ENCODE data around the gene OR1F1.

DNA sequence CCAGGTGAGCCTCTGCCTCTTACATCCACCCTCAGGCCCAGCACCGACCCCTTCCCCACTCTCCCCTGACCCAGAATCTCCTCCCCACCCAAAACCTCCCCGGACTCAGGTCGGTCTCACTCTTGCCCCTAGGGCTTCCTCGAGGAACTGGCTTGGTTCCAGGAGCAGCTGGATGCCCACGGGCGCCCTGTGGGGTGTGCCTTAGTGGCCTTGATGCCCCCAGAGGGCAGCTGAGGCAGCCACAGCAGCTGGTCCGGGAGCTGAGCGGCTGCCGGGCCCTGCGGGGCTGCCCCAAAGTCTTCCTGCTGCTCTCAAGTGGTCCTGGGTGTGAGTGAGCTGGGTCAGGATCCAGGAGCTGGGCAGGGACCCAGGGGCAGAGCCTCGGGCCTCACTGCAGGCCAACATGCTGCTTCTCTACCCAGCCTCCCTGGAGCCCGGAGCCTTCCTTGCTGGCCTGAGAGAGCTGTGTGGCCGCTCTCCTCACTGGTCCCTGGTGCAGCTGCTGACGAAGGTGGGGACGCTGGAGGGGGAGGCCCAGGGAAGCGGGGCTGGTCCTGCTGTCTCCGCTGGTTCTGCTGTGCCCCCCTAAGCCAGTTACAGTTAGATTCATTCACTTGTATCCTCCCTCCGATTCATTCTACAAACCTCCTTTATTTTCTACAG is 43.6 kb upstream of the OR1F1 start:
- TF ChIP-seq, protein P1, sequence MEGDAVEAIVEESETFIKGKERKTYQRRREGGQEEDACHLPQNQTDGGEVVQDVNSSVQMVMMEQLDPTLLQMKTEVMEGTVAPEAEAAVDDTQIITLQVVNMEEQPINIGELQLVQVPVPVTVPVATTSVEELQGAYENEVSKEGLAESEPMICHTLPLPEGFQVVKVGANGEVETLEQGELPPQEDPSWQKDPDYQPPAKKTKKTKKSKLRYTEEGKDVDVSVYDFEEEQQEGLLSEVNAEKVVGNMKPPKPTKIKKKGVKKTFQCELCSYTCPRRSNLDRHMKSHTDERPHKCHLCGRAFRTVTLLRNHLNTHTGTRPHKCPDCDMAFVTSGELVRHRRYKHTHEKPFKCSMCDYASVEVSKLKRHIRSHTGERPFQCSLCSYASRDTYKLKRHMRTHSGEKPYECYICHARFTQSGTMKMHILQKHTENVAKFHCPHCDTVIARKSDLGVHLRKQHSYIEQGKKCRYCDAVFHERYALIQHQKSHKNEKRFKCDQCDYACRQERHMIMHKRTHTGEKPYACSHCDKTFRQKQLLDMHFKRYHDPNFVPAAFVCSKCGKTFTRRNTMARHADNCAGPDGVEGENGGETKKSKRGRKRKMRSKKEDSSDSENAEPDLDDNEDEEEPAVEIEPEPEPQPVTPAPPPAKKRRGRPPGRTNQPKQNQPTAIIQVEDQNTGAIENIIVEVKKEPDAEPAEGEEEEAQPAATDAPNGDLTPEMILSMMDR (IDR thresholded peaks at IDR 0.05 in 4 of 5, conservative IDR thresholded peaks at IDR 0.05 in 1 of 5), result no peak
- no peak for TF ChIP-seq POLR2A (IDR thresholded peaks at IDR 0.05)
